ENCODE data around the gene MYO1E. TPM values are rescaled to one million over a fixed set of nuclear protein-coding genes. Genes with fewer than 3 reads are reported as not detected.

The MYO1E gene
- total and polyA plus RNA-seq, 7 donors, result 20.6 to 92.2 (median 32.1) TPM

DNA sequence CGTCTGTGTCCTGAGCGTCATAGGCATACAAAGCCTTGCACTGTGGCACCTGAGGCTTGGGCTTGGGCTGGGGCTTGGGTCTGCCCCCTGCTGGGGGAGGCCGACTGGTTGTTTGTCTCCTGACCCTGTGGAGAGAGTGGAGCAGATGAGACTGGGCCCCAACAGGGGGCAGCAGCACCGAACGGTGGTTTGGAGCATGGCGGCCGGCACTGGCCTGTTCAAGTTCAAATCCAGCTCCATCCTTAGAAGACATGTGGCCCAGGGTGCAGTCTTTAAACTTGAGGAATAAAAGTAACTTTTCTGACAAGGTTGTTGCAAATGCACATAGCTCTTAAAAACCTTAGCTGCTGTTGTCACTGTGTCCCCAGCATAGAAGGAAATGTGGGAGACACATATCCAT lies 234.4 kb downstream of the MYO1E start:
- H3K27me3 ChIP-seq, result no peaks in the 10 kb centered on the region
- H3K9me3 ChIP-seq, result no peaks in the 10 kb centered on the region
- H3K36me3 ChIP-seq, result peaks cover 7 to 43% (median 22%) of the 10 kb centered on the region in 4 donors
- H3K4me1 ChIP-seq, result no peaks in the 10 kb centered on the region
- TF ChIP-seq POLR2AphosphoS5 (IDR thresholded peaks at IDR 0.05) (no peak), EP300 (IDR thresholded peaks at IDR 0.05) (no peak), POLR2A (IDR thresholded peaks at IDR 0.05) (no peak)
- TF ChIP-seq, protein P1, sequence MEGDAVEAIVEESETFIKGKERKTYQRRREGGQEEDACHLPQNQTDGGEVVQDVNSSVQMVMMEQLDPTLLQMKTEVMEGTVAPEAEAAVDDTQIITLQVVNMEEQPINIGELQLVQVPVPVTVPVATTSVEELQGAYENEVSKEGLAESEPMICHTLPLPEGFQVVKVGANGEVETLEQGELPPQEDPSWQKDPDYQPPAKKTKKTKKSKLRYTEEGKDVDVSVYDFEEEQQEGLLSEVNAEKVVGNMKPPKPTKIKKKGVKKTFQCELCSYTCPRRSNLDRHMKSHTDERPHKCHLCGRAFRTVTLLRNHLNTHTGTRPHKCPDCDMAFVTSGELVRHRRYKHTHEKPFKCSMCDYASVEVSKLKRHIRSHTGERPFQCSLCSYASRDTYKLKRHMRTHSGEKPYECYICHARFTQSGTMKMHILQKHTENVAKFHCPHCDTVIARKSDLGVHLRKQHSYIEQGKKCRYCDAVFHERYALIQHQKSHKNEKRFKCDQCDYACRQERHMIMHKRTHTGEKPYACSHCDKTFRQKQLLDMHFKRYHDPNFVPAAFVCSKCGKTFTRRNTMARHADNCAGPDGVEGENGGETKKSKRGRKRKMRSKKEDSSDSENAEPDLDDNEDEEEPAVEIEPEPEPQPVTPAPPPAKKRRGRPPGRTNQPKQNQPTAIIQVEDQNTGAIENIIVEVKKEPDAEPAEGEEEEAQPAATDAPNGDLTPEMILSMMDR (IDR thresholded peaks at IDR 0.05), result peak in 2 of 4 experiments; percentile 19 to 24
- no peak overlapping the region for H3K27ac ChIP-seq
- WGBS, 2 donors, result 55 to 66% methylated on average over 7 of the region's 7 CpGs
- intact Hi-C loops (cut with DNase I), result no loop called here
- no peak overlapping the region for H3K4me3 ChIP-seq
- DNase-seq, result no peak

DNA sequence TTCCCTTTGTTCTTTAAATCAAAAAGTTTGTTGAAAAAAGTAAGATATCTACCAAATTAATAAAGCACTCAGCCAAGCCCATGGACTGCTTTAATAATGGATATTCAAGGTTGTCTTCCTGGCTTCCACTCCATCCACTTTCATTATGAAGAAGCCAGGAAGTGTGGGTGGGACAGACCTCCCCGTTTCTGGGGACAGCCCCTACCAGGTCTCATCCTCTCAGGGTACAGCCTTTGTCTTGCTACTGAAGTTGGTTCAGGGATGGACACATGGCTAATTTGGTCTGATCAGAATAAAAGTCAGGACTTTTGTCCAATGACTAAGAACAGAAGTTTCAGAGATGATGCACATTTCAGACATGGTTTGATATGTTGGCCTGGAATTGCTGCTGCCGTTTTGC lies 235.1 kb downstream of the MYO1E start:
- no peaks in the 10 kb centered on the region for H3K27me3 ChIP-seq
- intact Hi-C loops (cut with DNase I), result no loop called here
- no peak for TF ChIP-seq POLR2AphosphoS5 (IDR thresholded peaks at IDR 0.05)
- TF ChIP-seq, protein P1 (IDR thresholded peaks at IDR 0.05), result no peak
- no peak for TF ChIP-seq POLR2A (IDR thresholded peaks at IDR 0.05)
- no peak for TF ChIP-seq EP300 (IDR thresholded peaks at IDR 0.05)
- no peak overlapping the region for H3K4me3 ChIP-seq
- H3K9me3 ChIP-seq, result no peaks in the 10 kb centered on the region
- H3K4me1 ChIP-seq, result no peaks in the 10 kb centered on the region
- H3K27ac ChIP-seq, result no peak overlapping the region
- no peak for DNase-seq
- H3K36me3 ChIP-seq, result peaks cover 7 to 43% (median 22%) of the 10 kb centered on the region in 4 donors
- 53 to 60% methylated on average over 2 of the region's 2 CpGs for WGBS, 2 donors

DNA sequence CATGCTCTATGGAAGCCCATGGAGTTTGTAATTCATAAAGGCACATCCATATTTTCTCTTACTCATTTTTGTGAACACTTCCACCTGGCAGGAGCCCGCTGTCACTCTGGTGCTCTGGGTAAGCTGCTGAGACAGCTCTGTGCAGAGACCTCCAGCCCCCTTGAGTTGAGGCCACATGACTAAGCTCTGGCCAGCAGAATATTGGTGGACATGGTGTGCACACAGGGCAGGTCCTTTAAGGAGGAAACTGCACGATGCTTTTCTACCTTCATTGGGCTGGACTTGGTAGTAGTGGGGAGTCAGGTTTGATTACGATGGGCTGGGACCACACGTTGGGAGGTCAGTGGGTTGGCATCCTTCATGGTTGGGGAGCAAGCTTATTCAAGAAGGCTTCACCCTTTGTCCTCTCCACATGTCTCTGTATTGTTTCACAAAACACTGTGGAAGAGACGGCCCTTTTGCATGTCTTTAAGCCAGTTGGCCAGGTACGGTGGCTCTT lies 238.7 kb downstream of the MYO1E start:
- Histone ChIP-seq H3K4me1 (no peaks in the 10 kb centered on the region), H3K36me3 (peaks cover 7 to 43% (median 22%) of the 10 kb centered on the region in 4 donors), H3K9me3 (no peaks in the 10 kb centered on the region), H3K27me3 (no peaks in the 10 kb centered on the region), H3K4me3 (no peak overlapping the region), H3K27ac (no peak overlapping the region)
- TF ChIP-seq POLR2AphosphoS5 (IDR thresholded peaks at IDR 0.05) (no peak), EP300 (IDR thresholded peaks at IDR 0.05) (no peak), POLR2A (IDR thresholded peaks at IDR 0.05) (no peak)
- TF ChIP-seq, protein P1 (IDR thresholded peaks at IDR 0.05), result no peak
- DNase-seq, result no peak
- intact Hi-C loops (cut with DNase I), result no loop called here
- 97 to 98% methylated on average over 6 of the region's 6 CpGs for WGBS, 2 donors

DNA sequence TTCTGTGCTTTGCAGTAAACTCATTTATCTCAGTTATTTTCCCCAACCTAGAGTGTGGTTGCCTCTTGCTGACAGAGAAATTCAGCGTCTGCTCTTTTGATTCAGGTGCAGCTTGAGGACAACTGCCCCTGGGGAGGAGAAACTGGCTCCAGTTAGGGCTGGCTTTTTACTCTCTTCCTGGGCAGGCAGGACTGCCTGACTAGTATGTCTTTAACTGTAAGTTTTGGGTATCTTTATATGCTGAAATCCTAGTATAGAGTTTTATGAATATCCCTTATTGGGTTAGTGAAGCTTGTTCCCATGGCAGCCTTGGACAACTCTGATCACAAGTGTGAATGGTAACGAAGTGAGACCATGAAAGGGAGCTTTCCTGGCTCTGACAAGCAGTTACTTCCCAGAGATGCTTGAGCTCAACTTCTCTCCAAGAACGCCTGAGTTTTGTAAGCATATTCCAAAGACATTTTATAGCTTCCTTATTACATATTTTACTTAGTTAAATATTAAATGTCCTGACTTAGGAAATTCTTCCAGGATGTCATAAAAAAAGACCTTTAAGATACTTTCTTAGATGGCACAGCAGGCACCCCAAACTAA lies 240.6 kb downstream of the MYO1E start:
- WGBS, 2 donors, result 20 to 64% methylated on average over 3 of the region's 3 CpGs
- Histone ChIP-seq H3K27me3 (no peaks in the 10 kb centered on the region), H3K27ac (no peak overlapping the region), H3K4me1 (no peaks in the 10 kb centered on the region), H3K4me3 (no peak overlapping the region), H3K9me3 (peaks cover 0 to 2% (median 0%) of the 10 kb centered on the region in 4 donors), H3K36me3 (peaks cover 7 to 30% (median 18%) of the 10 kb centered on the region in 4 donors)
- DNase-seq, result no peak
- TF ChIP-seq POLR2AphosphoS5 (IDR thresholded peaks at IDR 0.05) (no peak), POLR2A (IDR thresholded peaks at IDR 0.05) (no peak), EP300 (IDR thresholded peaks at IDR 0.05) (no peak)
- TF ChIP-seq, protein P1 (IDR thresholded peaks at IDR 0.05), result no peak
- intact Hi-C loops (cut with DNase I), result no loop called here

Measured in sigmoid colon (tissue), 7 donors.